Endothelial cell of umbilical vein (primary cell): ENCODE results near the gene RPGRIP1L. TPM values are rescaled to one million over a fixed set of nuclear protein-coding genes. Genes with fewer than 3 reads are reported as not detected.

Experiments used
- BruUV-seq: library from RNA; stranded (reverse); fragments of 400-500 nt; replicated peaks from 2 replicates; lab custom pipeline; 2021; lab: Mats Ljungman, UMichigan
- CTCF ChIA-PET: fragments of 300-600, 350-600 bp; sonication (Branson Sonifier 250); formaldehyde crosslinking; loops from one replicate; lab custom pipeline; 2021; ENCODE audit warnings: antibody characterized with exemption, inconsistent platforms; lab: Charles Lee
- POLR2A ChIA-PET: fragments of 300-600, 350-600 bp; sonication (Branson Sonifier 250); formaldehyde crosslinking; loops from one replicate; lab custom pipeline; 2021; ENCODE audit warnings: antibody characterized with exemption, inconsistent platforms; lab: Charles Lee
- DNase-seq: peaks from one replicate; pipeline ENCODE4 v3.0.0-alpha.2; 2011; ENCODE audit warnings: low read depth, low spot score
- FAIRE-seq: peaks from 2 replicates; lab custom pipeline; 2011; peaks lifted over from hg19 to GRCh38; lab: Jason Lieb, UNC
- H2AFZ ChIP-seq: 2 replicates; pipeline ENCODE4 v1.6.0; 2012; ENCODE audit warnings: low read depth, low read length, control low read depth, inconsistent platforms
- H3K27ac ChIP-seq: 2 replicates; pipeline ENCODE4 v1.5.1; 2011; ENCODE audit warnings: low read depth, mild to moderate bottlenecking, control low read depth, low read length, moderate library complexity; ENCODE audit not compliant: insufficient read depth
- H3K27me3 ChIP-seq, 2 experiments: 2 replicates each; pipeline versions ENCODE4 v1.6.0 to v1.6.1; 2011; ENCODE audit warnings: low read length in 2 of 2, mixed read lengths in 1 of 2; ENCODE audit not compliant: control insufficient read depth in 2 of 2, insufficient read depth in 2 of 2
- H3K36me3 ChIP-seq, 2 experiments: 2 replicates in 1 of 2; 3 replicates in 1 of 2; pipeline ENCODE4 v1.5.1; 2011; ENCODE audit warnings: low read length in 2 of 2, mild to moderate bottlenecking in 1 of 2, moderate library complexity in 1 of 2; ENCODE audit not compliant: control insufficient read depth in 2 of 2, insufficient read depth in 2 of 2; ENCODE audit errors: extremely low read depth in 1 of 2
- H3K4me1 ChIP-seq: 3 replicates; pipeline ENCODE4 v1.5.1; 2011; ENCODE audit warnings: mild to moderate bottlenecking, low read length; ENCODE audit not compliant: control insufficient read depth, insufficient read depth; ENCODE audit errors: extremely low read depth
- H3K4me2 ChIP-seq: 2 replicates; pipeline ENCODE4 v1.6.1; 2011; ENCODE audit warnings: low read length, control low read depth, mixed read lengths; ENCODE audit not compliant: insufficient read depth
- H3K4me3 ChIP-seq, 3 experiments: fragments of 200-600 bp in 1 of 3; sonication (generic), shearing (Covaris generic) in 1 of 3; replicated peaks in 1 of 3; 2 replicates each; pipeline ENCODE4 v1.5.1; 2011 to 2016; ENCODE audit warnings: control low read depth in 3 of 3, low read length in 3 of 3, mild to moderate bottlenecking in 2 of 3, inconsistent platforms in 1 of 3, low read depth in 1 of 3, moderate library complexity in 1 of 3; ENCODE audit not compliant: insufficient read depth in 1 of 3
- H3K79me2 ChIP-seq: 2 replicates; pipeline ENCODE4 v1.6.0; 2012; ENCODE audit warnings: low read length, inconsistent platforms; ENCODE audit not compliant: control insufficient read depth, insufficient read depth
- H3K9ac ChIP-seq: replicated peaks from 2 replicates; pipeline ENCODE3; 2011; ENCODE audit warnings: low read length, control low read depth; ENCODE audit not compliant: insufficient read depth; ENCODE audit errors: extremely low read depth
- H3K9me1 ChIP-seq: replicated peaks from 3 replicates; pipeline ENCODE4 v1.6.0; 2011; ENCODE audit warnings: mild to moderate bottlenecking, low read length; ENCODE audit not compliant: control insufficient read depth, insufficient read depth; ENCODE audit errors: extremely low read depth
- H3K9me3 ChIP-seq: replicated peaks from 2 replicates; pipeline ENCODE4 v1.5.1; 2012; ENCODE audit warnings: low read length, inconsistent platforms; ENCODE audit not compliant: control insufficient read depth, insufficient read depth
- H4K20me1 ChIP-seq: replicated peaks from 2 replicates; pipeline ENCODE3; 2011; ENCODE audit warnings: mild to moderate bottlenecking, low read length; ENCODE audit not compliant: control insufficient read depth, insufficient read depth; ENCODE audit errors: extremely low read depth
- CTCF ChIP-seq, 2 donors: IDR thresholded peaks; 1 replicate in 1 of 2; 2 replicates in 1 of 2; pipeline ENCODE4 v1.5.1; 2011; ENCODE audit warnings: low read length in 2 of 2, mild to moderate bottlenecking in 2 of 2, moderate library complexity in 2 of 2, control low read depth in 1 of 2, inconsistent platforms in 1 of 2, low read depth in 1 of 2; ENCODE audit not compliant: insufficient read depth in 1 of 2; ENCODE audit errors: extremely low read depth in 1 of 2
- EZH2 ChIP-seq: IDR thresholded peaks from 2 replicates; pipeline ENCODE4 v1.6.1; 2012; ENCODE audit warnings: borderline replicate concordance, low read depth, mild to moderate bottlenecking, moderate library complexity, low read length, inconsistent platforms; ENCODE audit not compliant: severe bottlenecking
- FOS ChIP-seq: IDR thresholded peaks from 2 replicates; pipeline ENCODE4 v1.6.1; 2011; ENCODE audit warnings: mild to moderate bottlenecking, low read length, moderate library complexity, borderline replicate concordance; ENCODE audit not compliant: insufficient read depth
- GATA2 ChIP-seq: IDR thresholded peaks from 2 replicates; pipeline ENCODE4 v1.7.0; 2011; ENCODE audit warnings: low read depth, mild to moderate bottlenecking, moderate library complexity, mixed read lengths, low read length; ENCODE audit not compliant: insufficient read length, insufficient read depth
- JUN ChIP-seq: IDR thresholded peaks from 2 replicates; pipeline ENCODE4 v1.6.1; 2011; ENCODE audit warnings: borderline replicate concordance, low read depth; ENCODE audit not compliant: insufficient read length, insufficient read depth
- MAX ChIP-seq: IDR thresholded peaks from 2 replicates; pipeline ENCODE4 v1.6.1; 2011; ENCODE audit not compliant: insufficient read depth, insufficient read length
- MYC ChIP-seq: IDR thresholded peaks from one replicate; pipeline ENCODE4 v1.6.1; 2011; ENCODE audit warnings: mild to moderate bottlenecking, low read depth, low read length
- POLR2A ChIP-seq: IDR thresholded peaks from 2 replicates; pipeline ENCODE4 v1.6.1; 2012; ENCODE audit warnings: low read depth, mild to moderate bottlenecking, control low read depth, low read length
- POLR2AphosphoS5 ChIP-seq: IDR thresholded peaks from 2 replicates; pipeline ENCODE4 v1.6.1; 2012; ENCODE audit warnings: low read depth, mild to moderate bottlenecking, control low read depth, low read length, moderate library complexity; ENCODE audit not compliant: insufficient read depth
- dilution Hi-C: fragments of 300-500 bp; cut with MboI; formaldehyde crosslinking; loops from one replicate; pipeline ENCODE4 v1.15.0; 2019; ENCODE audit warnings: low sequenced_read_pairs; ENCODE audit not compliant: extremely low pct_ligation_motif_present
- intact Hi-C: fragments of 100-400 bp; cut with micrococcal nuclease; formaldehyde crosslinking; loops from one replicate; pipeline ENCODE4 v1.10.0; 2022
- polyA plus RNA-seq, 4 experiments: library from polyadenylated mRNA; depleted of rRNA in 3 of 4; stranded (reverse) in 3 of 4; unstranded in 1 of 4; fragments of >200 nt; gene quantifications; 2 replicates each; pipeline versions ENCODE4 v1.2.1 to v1.2.3, GENCODE V29; 2011 to 2012; ENCODE audit warnings: missing spikeins in 1 of 4
- total RNA-seq: library from RNA; stranded (reverse); gene quantifications from 2 replicates; pipeline ENCODE4 v1.2.3, GENCODE V29; 2021

RPGRIP1L gene
- total and polyA plus RNA-seq, 2 donors (not counting 3 experiments of a cell fraction or from before 2014, with no cell fraction given), result 3.2 to 13.2 TPM

DNA sequence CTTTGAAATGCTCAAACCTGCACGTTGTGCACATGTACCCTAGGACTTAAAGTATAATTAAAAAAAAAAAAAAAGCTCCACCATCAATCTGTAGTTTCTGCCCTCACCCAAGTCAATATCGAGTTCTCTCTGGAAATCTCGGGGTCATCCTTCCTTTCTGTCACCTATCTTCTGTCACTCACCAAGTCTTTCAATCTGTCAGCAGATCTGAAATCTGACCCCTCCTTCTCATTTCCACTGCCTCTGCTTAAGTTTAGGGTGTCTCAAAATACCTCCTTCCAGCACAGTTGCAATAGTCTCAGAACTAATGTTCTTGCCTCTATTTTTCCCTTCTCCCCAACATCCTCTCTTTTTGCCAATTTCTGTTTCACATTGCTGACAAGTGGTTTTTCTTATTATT is 32.6 kb upstream of the RPGRIP1L start:
- no peaks in the 10 kb centered on the region for H4K20me1 ChIP-seq
- POLR2A ChIA-PET, result no interaction called here
- H2AFZ ChIP-seq, result no peak overlapping the region
- peaks cover 5% of the 10 kb centered on the region for H3K4me1 ChIP-seq
- no peak for DNase-seq
- no peak for FAIRE-seq
- H3K27ac ChIP-seq, result no peak overlapping the region
- intact Hi-C loops, result no loop called here
- CTCF ChIA-PET, result no interaction called here
- H3K36me3 ChIP-seq, result no peaks in the 10 kb centered on the region
- no peaks in the 10 kb centered on the region for H3K9me1 ChIP-seq
- BruUV-seq, result no TSS peak
- no peak overlapping the region for H3K4me2 ChIP-seq
- no peak overlapping the region for H3K4me3 ChIP-seq
- dilution Hi-C loops, result no loop called here
- TF ChIP-seq JUN (no peak), EZH2 (no peak), GATA2 (no peak), MAX (no peak), POLR2A (no peak), POLR2AphosphoS5 (no peak), MYC (no peak), FOS (no peak), CTCF (IDR thresholded peaks at IDR 0.05; ENCODE audit: extremely low read depth in 1 of 2, insufficient read depth in 1 of 2, low read depth in 1 of 2, low read length in 2 of 2) (no peak)
- H3K9me3 ChIP-seq, result no peaks in the 10 kb centered on the region
- no peak overlapping the region for H3K9ac ChIP-seq
- peaks cover 4% of the 10 kb centered on the region for H3K79me2 ChIP-seq
- no peaks in the 10 kb centered on the region for H3K27me3 ChIP-seq
